Measurements from ENCODE around the gene HERC2. TPM values are rescaled to one million over a fixed set of nuclear protein-coding genes. Genes with fewer than 3 reads are reported as not detected.
A peak's percentile ranks its signal among the peaks of the same experiment; 100 is the strongest.
"Not testable (repeated sequence)": the region's sequence is repeated elsewhere in the genome, so short reads cannot be mapped to it uniquely, and the experiment has no call there.

The HERC2 gene
- total RNA-seq: 44.3 TPM
- long read RNA-seq, transcript HERC2-202 (3 exons, 632 nt): major isoform, 5 of 43 reads
- long read RNA-seq, partial matches to known transcripts: 35 of 43 reads
- long read RNA-seq, other reads (novel, unspliced or antisense): 2 of 43 reads

GRCh38 chr15:28322129-28322588 lies at the start of gene HERC2:
HERC2 (minus strand) TSS chr15:28322179; CDS start chr15:28321433, 746 bp downstream.
- ATAC-seq; DNase-seq; intact Hi-C loops (cut with micrococcal nuclease): not testable (repeated sequence)

DNA sequence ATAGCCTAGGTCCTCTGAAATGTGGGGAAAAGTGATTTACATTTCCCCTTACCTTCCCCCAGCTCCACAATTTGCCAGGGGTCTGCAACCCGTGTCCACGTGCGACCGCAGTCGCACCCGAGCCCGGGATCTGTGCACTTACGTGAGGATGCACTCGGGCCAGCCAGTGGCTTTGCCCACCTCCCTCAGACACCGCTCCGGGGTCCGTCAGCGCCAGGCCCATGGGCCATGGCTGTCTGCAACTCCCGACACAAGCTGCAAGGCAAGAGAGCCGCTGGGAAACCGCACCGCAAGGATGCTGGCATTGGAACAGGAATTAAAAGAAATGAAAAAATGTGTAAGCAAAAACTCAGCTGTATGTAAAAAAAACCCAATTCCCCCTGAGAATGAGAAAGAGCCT lies 43.5 kb upstream of the HERC2 start:
- DNase-seq; intact Hi-C loops (cut with micrococcal nuclease); ATAC-seq: not testable (repeated sequence)

DNA sequence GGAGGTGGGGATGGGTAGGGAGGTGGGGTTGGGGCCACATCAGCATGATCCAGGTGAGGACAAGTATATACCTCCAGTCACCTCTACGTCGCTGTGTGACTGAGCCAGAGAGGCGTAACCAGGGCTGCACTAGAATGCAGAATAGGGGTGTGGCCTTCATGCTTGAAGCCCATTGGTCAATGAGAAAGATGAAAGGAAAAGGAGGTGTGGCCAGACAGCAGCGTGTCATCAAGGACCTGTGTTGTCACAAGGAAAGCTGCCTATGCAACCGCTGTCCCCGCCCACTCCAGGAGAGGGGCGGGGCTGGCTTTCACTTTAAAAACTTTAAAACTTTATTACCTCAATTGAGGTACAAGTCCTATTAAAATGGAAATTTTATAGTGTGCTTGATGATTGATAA lies 36.0 kb upstream of the HERC2 start, which contains the start of gene GOLGA6L24:
Gene GOLGA6L24 (minus strand): TSS at position 101 of the 400 bp plus-strand sequence. CDS start 61 bp downstream, at position 40.
- DNase-seq; intact Hi-C loops (cut with micrococcal nuclease); ATAC-seq: not testable (repeated sequence)

DNA sequence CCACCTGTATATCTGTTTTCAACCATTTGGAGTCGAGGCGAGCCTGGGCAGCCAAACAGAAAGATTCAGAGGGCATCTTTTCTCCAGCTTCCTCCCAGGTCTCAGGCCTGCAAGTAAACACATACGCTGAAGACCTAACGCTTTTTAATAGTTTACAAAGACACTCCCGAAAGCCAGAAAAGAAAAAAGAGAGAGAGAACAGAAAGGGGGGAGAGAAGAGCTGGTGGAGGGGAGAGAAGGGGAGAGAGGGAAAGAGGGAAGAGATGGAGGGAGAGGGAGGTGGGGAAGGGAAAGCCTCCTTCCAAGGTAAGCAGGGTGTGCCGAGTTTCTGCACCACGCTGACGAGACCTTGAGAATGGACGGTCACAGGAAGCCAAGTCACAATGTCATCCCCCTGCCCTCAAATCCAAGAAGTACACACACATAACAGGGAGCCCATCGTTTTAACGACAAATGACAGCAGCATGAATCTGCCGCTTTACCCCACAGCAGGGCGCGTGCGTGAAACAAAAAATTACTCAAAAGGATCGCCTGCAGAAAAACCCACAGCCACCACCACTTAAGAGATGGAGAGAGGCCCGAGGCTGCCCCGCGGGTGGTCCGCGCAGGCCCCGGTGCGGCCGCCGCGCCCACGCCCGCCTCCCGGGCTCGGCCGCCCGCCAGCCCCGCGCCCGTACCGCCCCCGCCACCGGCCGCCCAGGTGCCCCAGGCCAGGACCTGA lies 461 bp downstream of the HERC2 start:
- intact Hi-C loops (cut with micrococcal nuclease); ATAC-seq: not testable (repeated sequence)

DNA sequence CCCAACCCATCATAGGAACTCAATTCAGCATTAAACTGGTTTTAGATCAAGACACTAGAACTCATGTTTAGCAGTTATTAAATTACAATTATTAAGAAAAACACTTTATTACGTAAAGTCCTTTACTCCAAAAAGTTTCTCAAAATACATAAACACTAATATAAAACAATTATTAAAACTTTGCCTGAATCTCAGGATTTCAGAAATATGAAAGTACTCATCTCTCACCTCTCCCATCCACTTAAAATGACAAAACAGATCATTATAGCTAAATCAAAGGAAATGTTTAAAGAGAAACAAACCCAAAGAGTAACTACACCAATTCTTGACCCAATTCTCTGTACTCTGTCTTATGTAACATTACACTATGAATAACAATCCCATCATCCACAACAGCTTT lies 2.3 kb downstream of the HERC2 start:
- ATAC-seq; intact Hi-C loops (cut with micrococcal nuclease); DNase-seq: not testable (repeated sequence)

More for the DNA sequence above, 461 bp downstream of the HERC2 start:
- not testable (repeated sequence) for DNase-seq

GRCh38 chr15:28318828-28319227 lies 3.2 kb downstream of the HERC2 start:
- ATAC-seq; DNase-seq; intact Hi-C loops (cut with micrococcal nuclease): not testable (repeated sequence)

- ATAC-seq; intact Hi-C loops (cut with micrococcal nuclease); DNase-seq: not testable (repeated sequence)
Measured at GRCh38 chr15:28318122-28318521, 3.9 kb downstream of the HERC2 start.

- intact Hi-C loops (cut with micrococcal nuclease); DNase-seq; ATAC-seq: not testable (repeated sequence)
Measured at GRCh38 chr15:28316958-28317357, 5.0 kb downstream of the HERC2 start.

- intact Hi-C loops (cut with micrococcal nuclease): not testable (repeated sequence)
- DNase-seq: peak; percentile 60
- peak; percentile 98 for ATAC-seq
Measured at GRCh38 chr15:28310454-28310853, 11.5 kb downstream of the HERC2 start.

DNA sequence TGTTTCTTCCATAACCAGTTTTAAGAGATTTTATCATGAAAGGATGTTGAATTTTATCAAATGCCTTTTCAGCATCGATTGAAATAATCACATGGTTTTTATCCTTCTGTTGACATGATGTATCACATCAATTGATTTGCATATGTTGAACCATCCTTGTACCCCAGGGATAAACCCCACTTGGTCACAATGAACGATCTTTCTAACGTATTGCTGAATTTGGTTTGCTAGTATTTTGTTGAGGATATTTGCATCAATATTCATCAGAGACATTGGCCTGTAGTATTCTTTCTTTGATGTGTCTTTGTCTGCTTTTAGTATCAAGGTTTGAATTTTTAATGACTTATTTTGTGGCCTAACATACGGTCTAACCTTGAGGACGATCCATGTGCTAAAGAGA lies 13.3 kb downstream of the HERC2 start:
- ATAC-seq; DNase-seq; intact Hi-C loops (cut with micrococcal nuclease): not testable (repeated sequence)

GRCh38 chr15:28305700-28306099 lies 16.3 kb downstream of the HERC2 start:
- intact Hi-C loops (cut with micrococcal nuclease); ATAC-seq; DNase-seq: not testable (repeated sequence)

- ATAC-seq; intact Hi-C loops (cut with micrococcal nuclease); DNase-seq: not testable (repeated sequence)
Measured at GRCh38 chr15:28297434-28297833, 24.5 kb downstream of the HERC2 start.

GRCh38 chr15:28296814-28297213 lies 25.2 kb downstream of the HERC2 start:
- intact Hi-C loops (cut with micrococcal nuclease); ATAC-seq; DNase-seq: not testable (repeated sequence)

DNA sequence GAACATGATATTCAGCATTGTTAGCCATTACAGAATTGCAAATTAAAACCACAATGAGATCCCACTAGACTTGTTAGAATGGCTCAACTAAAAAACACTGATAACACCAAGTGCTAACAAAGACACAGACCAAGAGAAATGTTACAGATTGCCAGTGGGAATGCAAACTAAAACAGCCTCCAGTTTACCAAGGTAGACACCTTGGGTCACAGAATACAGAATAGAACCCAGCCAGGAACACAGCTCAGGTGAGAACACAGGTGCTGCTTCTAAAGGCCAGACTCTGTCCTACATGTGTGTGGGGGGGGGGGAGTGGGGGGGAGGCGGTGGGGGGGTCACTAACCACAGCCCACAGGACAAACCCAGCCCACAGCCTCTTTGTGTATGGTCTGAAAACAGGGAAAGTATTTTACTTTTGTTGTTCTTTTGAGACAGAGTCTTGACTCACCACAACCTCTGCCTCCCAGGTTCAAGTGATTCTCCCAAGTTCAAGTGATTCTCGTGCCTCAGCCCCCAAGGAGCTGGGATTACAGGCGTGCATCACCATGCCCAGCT lies 26.9 kb downstream of the HERC2 start:
- ATAC-seq; intact Hi-C loops (cut with micrococcal nuclease); DNase-seq: not testable (repeated sequence)

DNA sequence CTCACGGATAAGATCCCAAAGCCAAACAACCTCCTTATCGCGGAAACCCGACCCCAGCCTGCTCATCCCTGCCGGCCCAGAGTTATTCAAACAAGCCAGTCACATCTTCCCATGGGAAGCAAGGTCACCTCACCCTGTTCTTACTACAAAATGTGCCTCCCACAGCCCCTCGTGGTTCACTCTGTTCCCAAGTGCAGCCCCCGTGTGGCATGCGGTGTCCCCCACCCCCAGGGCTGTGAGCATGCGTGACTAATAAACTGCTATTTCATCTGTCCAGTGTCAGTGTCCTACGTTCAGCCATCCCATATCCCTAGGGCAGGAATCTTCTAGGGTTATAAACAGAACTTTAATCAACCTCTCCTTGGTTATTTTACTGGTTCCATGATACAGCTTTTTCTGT lies 27.4 kb downstream of the HERC2 start:
- DNase-seq: peak; percentile 53
- intact Hi-C loops (cut with micrococcal nuclease); ATAC-seq: not testable (repeated sequence)

GRCh38 chr15:28289694-28290463 lies 32.1 kb downstream of the HERC2 start:
- intact Hi-C loops (cut with micrococcal nuclease): no loop called here
- peak; percentile 27 for ATAC-seq
- DNase-seq: no peak

DNA sequence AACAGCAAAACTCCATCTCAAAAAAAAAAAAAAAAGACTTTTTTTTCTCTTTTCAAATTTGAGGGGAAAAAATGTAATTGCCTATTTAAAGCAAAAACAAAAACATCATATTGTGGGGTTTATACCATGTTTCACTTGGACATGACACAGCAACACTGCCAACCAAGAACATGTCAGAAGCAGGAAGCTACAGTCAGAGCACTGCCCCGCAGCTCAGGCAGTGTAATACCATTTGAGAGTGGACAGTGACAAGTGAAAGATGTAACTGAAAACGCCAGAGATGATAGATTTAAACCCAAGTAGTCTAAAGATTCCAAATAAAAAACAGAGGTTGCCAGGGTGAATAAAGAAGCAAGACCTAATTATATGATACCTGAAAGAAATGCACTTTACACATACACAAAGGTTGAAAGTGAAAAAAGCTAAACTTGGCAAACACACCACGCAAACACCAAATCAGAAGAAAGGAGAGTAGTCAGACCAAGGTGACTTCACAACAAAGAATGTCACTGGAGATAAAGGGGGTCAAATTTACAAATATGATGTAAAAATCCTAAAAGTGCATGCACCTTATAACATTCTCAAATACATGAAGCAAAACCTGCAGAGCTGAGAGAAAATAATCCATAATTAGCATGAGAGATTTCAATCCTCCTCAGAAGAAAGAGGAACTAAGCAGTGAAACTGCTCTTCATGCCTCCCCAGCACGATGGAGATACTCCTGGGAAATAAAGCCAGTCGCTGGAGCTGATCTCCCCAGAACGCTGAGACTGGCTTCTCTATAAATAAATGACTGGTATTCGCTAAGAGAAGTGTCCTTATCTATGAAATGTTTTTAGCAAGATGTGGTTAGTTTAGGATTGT lies 32.9 kb downstream of the HERC2 start:
- ATAC-seq: peak; percentile 71
- intact Hi-C loops (cut with micrococcal nuclease): not testable (repeated sequence)

DNA sequence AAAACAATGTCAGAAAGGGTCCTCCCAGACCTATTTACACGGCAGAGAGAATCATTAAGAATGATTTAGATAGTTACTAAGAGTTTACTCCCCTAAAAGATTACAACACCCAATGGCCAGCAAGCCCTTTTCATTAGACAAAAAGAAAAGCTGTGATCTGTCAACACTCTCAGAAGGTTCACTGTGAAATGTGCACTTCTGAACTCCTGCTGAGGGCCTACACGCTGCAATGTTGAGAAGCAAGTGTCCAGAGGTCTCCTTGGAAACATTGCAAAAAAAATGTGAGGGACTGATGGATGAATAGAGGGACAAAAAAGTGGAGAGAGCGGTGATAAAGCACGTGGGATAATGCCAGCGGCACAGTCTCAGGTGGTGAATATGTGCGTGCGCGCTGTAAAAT lies 35.3 kb downstream of the HERC2 start:
- intact Hi-C loops (cut with micrococcal nuclease); DNase-seq: not testable (repeated sequence)
- peak; percentile 43 for ATAC-seq

More for the DNA sequence above, 32.9 kb downstream of the HERC2 start:
- not testable (repeated sequence) for DNase-seq

Data from left ventricle myocardium superior (tissue), 1 donor.